Activated CD8-positive, alpha-beta T cell treated with anti-CD3 and anti-CD28 coated beads, Interleukin-2, amount 10 ng/mL, durations not matched to agents 7 days and 5 days (primary cell): Measurements from ENCODE around the gene DTNA. TPM values are rescaled to one million over a fixed set of nuclear protein-coding genes. Genes with fewer than 3 reads are reported as not detected.
"Not testable (repeated sequence)": the region's sequence is repeated elsewhere in the genome, so short reads cannot be mapped to it uniquely, and the experiment has no call there.

ENCODE experiments used
- ATAC-seq: fragments of 150-1000 bp; cut with Tn5 transposase; one replicate; pipeline ENCODE4 v1.10.0; 2021; ENCODE audit warnings: moderate library complexity
- CTCF ChIA-PET: fragments of 350-600 bp; sonication (Branson Sonifier 250); formaldehyde crosslinking; loops from one replicate; lab custom pipeline; 2021; ENCODE audit warnings: antibody characterized with exemption; lab: Charles Lee
- POLR2A ChIA-PET: fragments of 350-600 bp; sonication (Branson Sonifier 250); formaldehyde crosslinking; loops from one replicate; lab custom pipeline; 2021; ENCODE audit warnings: antibody characterized with exemption; lab: Charles Lee
- DNase-seq: peaks from one replicate; pipeline ENCODE4 v3.0.0-alpha.2; 2020
- H3K27ac Mint-ChIP-seq: one replicate; pipeline ENCODE4 v1.8.0; 2021; ENCODE audit warnings: mild to moderate bottlenecking, mixed read lengths
- H3K27me3 Mint-ChIP-seq: one replicate; pipeline ENCODE4 v1.8.0; 2021; ENCODE audit warnings: low read depth, mixed read lengths
- H3K36me3 Mint-ChIP-seq: one replicate; pipeline ENCODE4 v1.8.0; 2021; ENCODE audit warnings: low read depth, mixed read lengths
- H3K4me1 Mint-ChIP-seq: one replicate; pipeline ENCODE4 v1.8.0; 2021; ENCODE audit warnings: low read depth, mixed read lengths
- H3K4me3 Mint-ChIP-seq: one replicate; pipeline ENCODE4 v1.8.0; 2021; ENCODE audit warnings: mild to moderate bottlenecking, mixed read lengths
- H3K9me3 Mint-ChIP-seq: one replicate; pipeline ENCODE4 v1.8.0; 2022; ENCODE audit warnings: mixed read lengths; ENCODE audit not compliant: insufficient read depth
- total RNA-seq, 2 experiments: library from RNA; stranded (reverse); gene quantifications; one replicate each; pipeline ENCODE4 v1.2.3, GENCODE V29; 2021

The DTNA gene
- total RNA-seq, 2 experiments from 2014 or later, result not detected

GRCh38 chr18:34887881-34888580 lies 177.9 kb downstream of the DTNA start:
- Mint-ChIP-seq H3K4me3 (no peak overlapping the region), H3K36me3 (no peaks in the 10 kb centered on the region)
- CTCF ChIA-PET, result no interaction called here

GRCh38 chr18:34890486-34891085 lies 180.5 kb downstream of the DTNA start:
- Mint-ChIP-seq H3K36me3 (no peaks in the 10 kb centered on the region), H3K27me3 (peaks cover 7% of the 10 kb centered on the region), H3K27ac (no peak overlapping the region), H3K4me1 (peaks cover 5% of the 10 kb centered on the region), H3K4me3 (no peak overlapping the region), H3K9me3 (peaks cover 9% of the 10 kb centered on the region)
- CTCF ChIA-PET, result interaction anchor here (1.3 kb wide), 1 partner anchor 53 kb away, joined by 3 read pairs; no protein-coding TSS in a partner anchor
- ATAC-seq (no peak), DNase-seq (no peak)
- POLR2A ChIA-PET, result no interaction called here

More at GRCh38 chr18:34887881-34888580, 177.9 kb downstream of the DTNA start:
- POLR2A ChIA-PET, result no interaction called here
- no peak overlapping the region for H3K27ac Mint-ChIP-seq
- peaks cover 5% of the 10 kb centered on the region for H3K4me1 Mint-ChIP-seq
- peaks cover 5% of the 10 kb centered on the region for H3K9me3 Mint-ChIP-seq
- ATAC-seq, result no peak
- H3K27me3 Mint-ChIP-seq, result peaks cover 7% of the 10 kb centered on the region
- no peak for DNase-seq

- ChIA-PET CTCF (interaction anchor here (0.9 kb wide), 1 partner anchor 10 kb away, joined by 3 read pairs; no protein-coding TSS in a partner anchor), POLR2A (no interaction called here)
- Mint-ChIP-seq H3K27ac (no peak overlapping the region), H3K9me3 (peaks cover 9% of the 10 kb centered on the region), H3K4me3 (no peak overlapping the region), H3K27me3 (peaks cover 7% of the 10 kb centered on the region), H3K4me1 (peaks cover 5% of the 10 kb centered on the region), H3K36me3 (no peaks in the 10 kb centered on the region)
- DNase-seq (no peak), ATAC-seq (no peak)
Observed at GRCh38 chr18:34892379-34892778, 182.3 kb downstream of the DTNA start.

- no peaks in the 10 kb centered on the region for H3K36me3 Mint-ChIP-seq
- POLR2A ChIA-PET, result no interaction called here
- peaks cover 9% of the 10 kb centered on the region for H3K9me3 Mint-ChIP-seq
- H3K27me3 Mint-ChIP-seq, result peaks cover 7% of the 10 kb centered on the region
- CTCF ChIA-PET, result interaction anchor here (0.9 kb wide), 1 partner anchor 11 kb away, joined by 3 read pairs; no protein-coding TSS in a partner anchor
- H3K4me1 Mint-ChIP-seq, result peaks cover 5% of the 10 kb centered on the region
- no peak overlapping the region for H3K27ac Mint-ChIP-seq
- ATAC-seq (no peak), DNase-seq (no peak)
- no peak overlapping the region for H3K4me3 Mint-ChIP-seq
Observed at GRCh38 chr18:34893239-34893638, 183.1 kb downstream of the DTNA start.

- Mint-ChIP-seq H3K4me3 (no peak overlapping the region), H3K27me3 (no peaks in the 10 kb centered on the region), H3K9me3 (peaks cover 3% of the 10 kb centered on the region), H3K27ac (no peak overlapping the region), H3K36me3 (no peaks in the 10 kb centered on the region), H3K4me1 (no peaks in the 10 kb centered on the region)
- DNase-seq (no peak), ATAC-seq (no peak)
- ChIA-PET POLR2A (no interaction called here), CTCF (no interaction called here)
Observed at GRCh38 chr18:34901299-34901698, 191.2 kb downstream of the DTNA start.

GRCh38 chr18:34904994-34905393 lies 194.9 kb downstream of the DTNA start:
- Mint-ChIP-seq H3K9me3 (peaks cover 3% of the 10 kb centered on the region), H3K4me3 (no peak overlapping the region), H3K27ac (no peak overlapping the region), H3K4me1 (no peaks in the 10 kb centered on the region), H3K36me3 (no peaks in the 10 kb centered on the region), H3K27me3 (no peaks in the 10 kb centered on the region)
- ChIA-PET POLR2A (no interaction called here), CTCF (no interaction called here)
- DNase-seq (no peak), ATAC-seq (no peak)

GRCh38 chr18:34906985-34907384 lies 196.9 kb downstream of the DTNA start:
- H3K9me3 Mint-ChIP-seq, H3K27ac Mint-ChIP-seq, CTCF ChIA-PET, POLR2A ChIA-PET, ATAC-seq, H3K4me3 Mint-ChIP-seq, DNase-seq, H3K27me3 Mint-ChIP-seq, H3K4me1 Mint-ChIP-seq, H3K36me3 Mint-ChIP-seq: not testable (repeated sequence)

- Mint-ChIP-seq H3K4me3 (no peak overlapping the region), H3K4me1 (no peaks in the 10 kb centered on the region), H3K36me3 (no peaks in the 10 kb centered on the region), H3K27ac (no peak overlapping the region), H3K9me3 (no peaks in the 10 kb centered on the region), H3K27me3 (peaks cover 2% of the 10 kb centered on the region)
- ATAC-seq (no peak), DNase-seq (no peak)
- ChIA-PET CTCF (no interaction called here), POLR2A (no interaction called here)
Observed at GRCh38 chr18:34909637-34910364, 199.7 kb downstream of the DTNA start.

GRCh38 chr18:34911081-34911480 lies 201.0 kb downstream of the DTNA start:
- Mint-ChIP-seq H3K27me3 (peaks cover 2% of the 10 kb centered on the region), H3K36me3 (no peaks in the 10 kb centered on the region), H3K4me3 (no peak overlapping the region), H3K27ac (no peak overlapping the region), H3K4me1 (no peaks in the 10 kb centered on the region), H3K9me3 (no peaks in the 10 kb centered on the region)
- ATAC-seq (no peak), DNase-seq (no peak)
- POLR2A ChIA-PET, result no interaction called here
- CTCF ChIA-PET, result no interaction called here

GRCh38 chr18:34911661-34912384 lies 201.7 kb downstream of the DTNA start:
- DNase-seq, result no peak
- no peaks in the 10 kb centered on the region for H3K9me3 Mint-ChIP-seq
- ChIA-PET CTCF (no interaction called here), POLR2A (no interaction called here)
- H3K27ac Mint-ChIP-seq, result no peak overlapping the region
- no peaks in the 10 kb centered on the region for H3K4me1 Mint-ChIP-seq
- no peak for ATAC-seq
- H3K36me3 Mint-ChIP-seq, result no peaks in the 10 kb centered on the region
- H3K4me3 Mint-ChIP-seq, result no peak overlapping the region
- H3K27me3 Mint-ChIP-seq, result peaks cover 2% of the 10 kb centered on the region

- peaks cover 2% of the 10 kb centered on the region for H3K27me3 Mint-ChIP-seq
- no peak overlapping the region for H3K4me3 Mint-ChIP-seq
- POLR2A ChIA-PET, result no interaction called here
- no peak overlapping the region for H3K27ac Mint-ChIP-seq
- CTCF ChIA-PET, result no interaction called here
- no peaks in the 10 kb centered on the region for H3K36me3 Mint-ChIP-seq
- H3K9me3 Mint-ChIP-seq, result no peaks in the 10 kb centered on the region
- no peak for DNase-seq
- ATAC-seq, result no peak
- H3K4me1 Mint-ChIP-seq, result no peaks in the 10 kb centered on the region
Observed at GRCh38 chr18:34913837-34914661, 204.0 kb downstream of the DTNA start.
